NCI-H1694 (cell line): ENCODE measurements around the gene KCTD19.
A peak's percentile ranks its signal among the peaks of the same experiment; 100 is the strongest.
"Not testable (repeated sequence)": the region's sequence is repeated elsewhere in the genome, so short reads cannot be mapped to it uniquely, and the experiment has no call there.

Source experiments
- DNase-seq: peaks from one replicate; lab custom pipeline; 2025; lab: John Stamatoyannopoulos, UW

KCTD19 gene

DNA sequence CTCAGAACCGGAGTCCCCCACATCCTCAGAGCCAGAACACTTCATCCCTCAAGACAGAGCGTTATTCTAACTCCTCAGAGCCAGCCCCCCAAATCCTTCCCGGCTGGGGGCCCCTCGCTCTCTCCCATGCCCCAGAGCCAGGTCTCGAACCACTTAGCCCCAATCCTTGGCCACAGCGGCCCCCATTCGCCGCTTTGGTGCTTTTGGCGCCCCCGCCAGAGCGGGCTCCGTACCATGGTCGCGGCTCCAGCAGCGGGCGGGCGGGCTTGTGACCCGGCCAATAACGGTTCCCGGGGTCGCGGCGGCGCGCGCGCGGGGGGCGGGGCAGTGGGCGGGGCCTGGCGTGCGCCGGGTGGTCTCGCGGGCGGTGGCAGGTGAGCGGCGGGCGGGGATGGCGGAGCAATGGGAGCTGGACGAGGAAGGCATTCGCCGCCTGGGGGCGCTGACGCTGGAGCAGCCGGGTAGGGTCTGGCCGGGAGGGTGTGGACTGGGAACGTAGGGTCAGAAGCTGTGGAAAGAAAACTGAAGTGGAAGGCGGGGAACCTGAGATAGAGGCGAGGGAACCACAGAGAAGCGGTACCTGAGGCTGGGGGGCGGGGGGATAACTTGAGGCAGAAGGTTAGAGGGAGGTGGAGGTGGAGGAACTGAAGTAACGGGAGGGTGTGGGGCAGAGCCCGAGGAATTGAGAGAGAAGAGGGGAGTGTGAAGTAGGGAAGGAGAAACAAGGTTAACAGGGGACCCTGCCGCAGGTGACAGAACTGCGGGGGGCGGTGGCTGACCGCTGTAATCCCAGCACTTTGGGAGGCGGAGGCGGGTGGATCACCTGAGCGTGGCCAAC lies at the start of gene KCTD19, which contains the start of gene LRRC36:
Gene KCTD19, minus strand, starts transcription at position 270 of the 838 bp plus-strand sequence. Its CDS starts 34 bp downstream, at position 236.
Gene LRRC36, plus strand, starts transcription at position 344 of the 838 bp plus-strand sequence. Its CDS starts 48 bp downstream, at position 392.
- peak; percentile 57 for DNase-seq

DNA sequence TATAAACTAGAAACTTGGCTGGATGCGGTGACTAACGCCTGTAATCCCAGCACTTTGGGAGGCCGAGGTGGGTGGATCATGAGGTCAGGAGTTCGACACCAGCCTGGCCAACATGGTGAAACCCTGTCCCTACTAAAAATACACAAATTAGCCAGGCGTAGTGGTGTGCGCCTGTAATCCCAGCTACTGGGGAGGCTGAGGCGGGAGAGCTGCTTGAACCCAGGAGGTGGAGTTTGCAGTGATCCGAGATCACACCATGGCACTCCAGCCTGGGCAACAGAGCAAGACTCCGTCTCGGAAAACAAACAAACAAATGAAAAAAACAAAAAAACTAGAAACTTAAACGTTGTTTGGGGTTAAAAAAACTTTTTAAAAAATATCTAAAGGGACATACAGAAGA lies 49.5 kb upstream of the KCTD19 start:
- not testable (repeated sequence) for DNase-seq

DNA sequence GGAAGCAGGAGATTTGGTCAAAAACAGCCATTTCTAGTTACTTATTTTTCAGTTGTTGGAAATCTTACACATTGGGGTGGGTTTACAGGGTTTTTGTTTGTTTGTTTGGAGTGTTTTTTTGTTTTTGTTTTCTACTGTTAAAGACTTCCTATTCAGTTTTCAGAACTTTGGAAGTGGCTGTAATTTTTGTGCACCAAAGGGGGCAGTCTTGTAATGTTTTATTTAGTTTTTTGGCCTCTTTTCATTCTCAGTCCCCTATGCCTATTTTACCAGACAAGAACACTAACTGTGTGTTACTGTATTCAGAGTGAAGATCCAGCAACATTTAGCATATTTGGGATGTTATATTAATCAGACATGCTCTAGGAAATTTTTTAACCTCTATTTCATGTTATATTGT lies 46.1 kb upstream of the KCTD19 start:
- DNase-seq = peak; percentile 9

DNA sequence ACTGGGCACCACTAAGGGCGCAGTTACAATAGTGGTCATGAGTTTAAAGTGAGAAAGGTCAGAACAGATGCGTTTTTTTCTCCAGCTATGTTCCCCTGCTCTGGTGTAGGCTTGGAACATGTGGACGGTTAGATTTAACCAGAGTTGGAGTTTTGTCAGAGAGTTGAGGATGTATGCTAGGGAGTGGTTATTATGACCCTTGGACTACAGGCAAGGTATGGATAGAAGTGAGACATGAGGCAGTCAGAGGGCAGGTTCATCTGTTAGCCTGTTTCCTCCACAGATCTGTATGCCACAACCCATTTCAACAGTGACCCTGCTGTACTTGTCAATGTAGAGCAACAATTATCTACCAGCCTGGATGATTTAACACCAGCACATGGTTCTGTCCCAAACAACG lies 44.1 kb upstream of the KCTD19 start:
- DNase-seq = no peak

DNA sequence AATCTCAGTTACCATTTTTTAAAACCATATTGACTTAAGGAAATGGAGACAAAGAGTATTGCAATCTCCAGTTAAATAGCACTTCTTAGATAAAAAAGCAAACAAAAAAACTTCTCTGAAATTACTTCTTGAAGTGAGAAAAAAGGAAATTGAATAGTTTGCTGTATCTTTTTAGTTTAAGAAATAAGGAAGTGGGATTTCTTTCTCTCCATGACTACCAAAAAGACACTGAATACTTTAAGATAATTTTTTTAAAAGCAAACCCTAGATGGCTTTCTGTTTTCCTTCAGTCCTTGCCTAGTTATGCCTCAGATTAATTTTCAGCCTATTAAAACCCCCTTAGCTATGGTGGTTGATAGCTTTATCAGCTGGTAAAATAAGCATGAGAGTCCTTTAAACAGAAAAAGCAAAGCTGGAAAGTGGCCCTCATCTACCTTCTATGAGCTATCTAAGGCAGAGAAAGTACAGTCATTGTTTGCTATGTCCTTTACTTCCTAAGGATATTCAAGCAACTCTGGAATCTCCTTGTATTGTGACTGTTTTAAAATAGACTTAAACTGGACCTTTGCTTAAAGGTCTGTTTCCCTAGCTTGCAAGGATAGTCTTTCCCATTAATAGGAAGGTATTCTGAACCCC lies 38.2 kb upstream of the KCTD19 start:
- DNase-seq = no peak

DNA sequence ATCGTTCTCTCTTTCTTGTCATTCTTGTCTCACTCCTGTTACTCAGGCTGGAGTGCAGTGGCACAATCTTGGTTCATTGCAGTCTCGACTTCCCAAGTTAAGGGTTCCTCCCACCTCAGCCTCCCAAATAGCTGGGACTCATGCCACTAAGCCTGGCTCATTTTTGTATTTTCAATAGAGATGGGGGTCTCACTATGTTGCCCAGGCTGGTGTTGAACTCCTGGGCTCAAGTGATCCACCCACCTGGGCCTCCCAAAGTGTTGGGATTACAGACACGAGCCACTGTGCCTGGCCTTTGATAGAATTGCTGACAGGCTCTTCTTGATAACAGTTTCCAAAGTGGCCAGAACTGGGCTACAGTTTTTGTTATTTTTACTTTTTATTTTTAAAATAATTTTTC lies 34.5 kb upstream of the KCTD19 start:
- DNase-seq = no peak

DNA sequence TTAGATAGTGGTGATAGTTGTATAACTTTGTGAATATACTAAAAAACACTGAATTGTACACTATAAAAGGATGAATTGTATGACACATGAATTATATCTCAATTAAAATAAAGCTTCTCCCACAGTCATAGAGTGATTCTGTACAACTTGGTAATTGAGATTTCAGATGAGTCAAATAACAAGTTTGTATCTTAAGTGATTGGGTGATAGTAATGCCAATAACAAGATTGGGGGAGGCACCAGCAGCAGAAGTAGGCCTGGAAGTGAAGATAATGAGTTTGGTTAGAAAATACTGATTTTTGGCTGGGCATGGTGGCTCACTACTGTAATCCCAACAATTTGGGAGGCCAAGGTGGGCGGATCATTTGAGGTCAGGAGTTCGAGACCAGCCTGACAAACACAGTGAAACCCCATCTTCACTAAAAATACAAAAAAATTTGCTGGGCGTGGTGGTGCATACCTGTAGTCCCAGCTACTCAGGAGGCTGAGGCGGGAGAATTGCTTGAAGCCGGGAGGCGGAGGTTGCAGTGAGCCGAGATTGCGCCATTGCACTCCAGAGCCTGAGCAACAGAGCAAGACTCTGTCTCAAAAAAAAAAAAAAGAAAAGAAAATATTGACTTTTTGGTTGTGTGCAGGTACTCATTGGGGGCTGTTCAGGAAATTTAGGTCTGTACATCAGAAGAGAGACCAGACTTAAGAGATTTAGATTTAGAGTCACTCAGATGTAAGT lies 33.2 kb upstream of the KCTD19 start:
- DNase-seq = not testable (repeated sequence)

DNA sequence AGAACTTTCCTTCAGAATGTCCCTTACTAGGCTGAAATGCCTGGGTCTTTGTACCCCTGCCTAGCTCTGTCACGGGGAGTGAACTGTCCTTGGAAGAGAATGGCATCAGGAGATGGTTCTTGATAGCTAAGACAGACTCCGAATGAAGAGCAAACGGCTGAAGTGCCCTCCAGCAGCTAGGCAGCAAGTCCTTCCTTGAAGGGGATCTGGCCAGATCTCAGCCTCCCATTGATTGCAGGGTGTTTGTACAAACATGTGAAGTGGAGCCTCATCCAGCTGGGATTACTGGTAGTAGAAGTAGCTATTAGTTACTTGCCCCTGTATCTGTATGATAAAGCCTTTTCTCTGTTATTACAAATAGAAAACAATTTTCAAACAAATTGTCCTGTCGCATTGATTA lies 31.0 kb upstream of the KCTD19 start:
- DNase-seq = no peak

DNA sequence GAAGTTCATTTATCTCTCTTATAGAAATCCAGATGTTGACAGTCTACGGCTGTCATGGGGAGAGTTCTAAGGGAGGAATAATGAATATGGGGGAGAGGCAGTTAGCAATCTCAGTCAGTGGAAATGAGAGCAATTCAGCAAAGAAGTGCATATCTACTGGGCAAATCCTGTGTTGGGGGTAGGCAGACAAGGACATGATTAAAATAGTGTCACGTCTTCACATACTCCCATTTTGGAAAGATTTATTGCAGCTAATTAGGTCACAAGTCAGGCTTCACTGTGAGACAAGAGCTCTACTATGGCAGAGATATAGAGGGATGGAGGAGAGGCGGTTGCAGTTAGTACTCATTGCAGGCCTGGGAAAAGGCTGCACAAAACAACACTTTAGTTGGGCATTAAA lies 29.9 kb upstream of the KCTD19 start:
- no peak for DNase-seq

DNA sequence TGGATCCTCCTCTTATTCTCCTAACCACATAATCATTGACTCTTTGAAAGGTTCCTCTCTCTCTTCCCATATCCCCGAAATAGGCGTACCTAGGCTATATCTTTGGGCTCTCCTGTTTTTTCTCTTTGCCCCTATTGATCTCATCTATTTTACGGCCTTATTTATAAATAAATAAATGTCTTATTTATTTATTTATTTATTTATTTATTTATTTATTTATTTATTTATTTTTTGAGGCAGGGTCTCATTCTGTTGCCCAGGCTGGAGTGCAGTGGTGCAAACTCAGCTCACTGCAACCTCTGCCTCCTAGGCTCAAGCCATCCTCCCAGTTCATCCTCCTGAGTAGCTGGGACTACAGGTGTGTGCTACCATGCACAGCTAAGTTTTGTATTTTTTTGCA lies 25.9 kb upstream of the KCTD19 start:
- DNase-seq = not testable (repeated sequence)

DNA sequence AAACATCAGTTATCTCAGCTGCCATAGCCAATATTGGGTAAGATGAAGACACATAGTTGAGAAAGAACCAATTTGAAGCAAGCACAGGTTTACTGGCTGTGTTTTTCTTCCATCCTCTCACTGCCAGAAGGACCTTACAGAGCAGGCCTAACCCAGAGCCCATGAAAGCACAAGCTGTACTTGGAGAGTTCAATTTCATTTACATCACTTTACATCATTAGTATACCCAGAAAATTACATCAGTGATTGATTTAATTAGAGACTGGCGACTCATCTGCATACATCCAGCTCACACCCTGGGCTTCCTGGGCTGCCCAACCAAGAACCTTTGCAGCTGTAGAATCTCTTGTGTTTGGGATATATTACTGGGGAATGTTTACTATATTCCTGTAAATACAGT lies 23.8 kb upstream of the KCTD19 start:
- no peak for DNase-seq

DNA sequence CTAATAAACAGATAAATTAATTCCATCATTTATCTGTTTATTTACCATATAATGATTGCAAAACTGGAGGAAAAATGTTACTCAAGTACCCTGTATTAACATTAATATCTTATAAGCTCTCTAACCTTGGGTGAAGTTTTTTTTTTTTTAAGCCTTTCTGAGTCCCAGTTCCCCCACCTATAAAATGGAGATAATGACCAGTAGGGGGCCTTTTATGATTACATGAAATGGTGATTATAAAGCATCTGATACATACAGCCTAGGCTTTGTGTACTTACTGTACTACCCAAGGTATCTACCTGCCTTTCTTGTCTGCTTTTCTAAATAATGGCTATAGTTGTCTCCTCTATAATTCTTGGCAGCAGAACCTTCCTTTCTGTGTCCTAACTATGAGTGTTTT lies 22.6 kb upstream of the KCTD19 start:
- DNase-seq = peak; percentile 38

DNA sequence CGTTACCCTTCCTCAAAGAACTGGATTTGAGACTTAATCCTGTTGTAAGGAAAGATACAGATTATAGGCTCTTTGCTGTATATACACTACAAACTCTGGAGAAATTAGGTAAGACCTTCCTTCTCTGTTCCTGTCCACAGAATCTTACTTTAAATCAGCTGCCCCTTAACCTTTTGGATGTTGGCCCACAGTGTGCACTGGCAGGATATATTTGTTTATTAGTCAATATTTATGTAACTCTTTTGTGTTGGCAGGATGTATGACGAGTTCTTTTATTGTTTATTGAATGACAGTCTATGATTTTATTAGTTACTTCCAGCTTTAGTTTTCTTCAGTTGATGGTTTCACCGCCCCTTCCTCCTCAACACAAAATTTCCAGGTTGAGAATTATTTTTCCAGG lies 19.8 kb upstream of the KCTD19 start:
- DNase-seq = no peak

DNA sequence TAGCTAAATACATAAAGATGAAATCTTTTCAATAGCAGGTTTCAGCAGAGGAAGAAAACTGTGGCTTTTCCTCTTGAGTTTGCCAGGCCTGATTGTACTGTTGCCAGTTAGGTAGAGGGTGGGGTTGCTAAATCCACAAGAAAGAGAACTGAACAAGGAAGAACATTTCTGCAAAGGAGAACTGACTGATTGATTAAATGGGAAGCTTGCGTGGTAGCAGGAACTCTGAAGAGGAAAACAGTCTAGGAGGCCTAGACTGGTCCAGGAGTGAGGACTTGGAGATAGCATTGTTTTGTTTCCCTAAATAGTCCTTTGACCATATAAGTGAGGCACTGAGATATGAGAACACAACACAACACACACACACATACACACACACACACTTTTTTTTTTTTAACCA lies 18.9 kb upstream of the KCTD19 start:
- no peak for DNase-seq

DNA sequence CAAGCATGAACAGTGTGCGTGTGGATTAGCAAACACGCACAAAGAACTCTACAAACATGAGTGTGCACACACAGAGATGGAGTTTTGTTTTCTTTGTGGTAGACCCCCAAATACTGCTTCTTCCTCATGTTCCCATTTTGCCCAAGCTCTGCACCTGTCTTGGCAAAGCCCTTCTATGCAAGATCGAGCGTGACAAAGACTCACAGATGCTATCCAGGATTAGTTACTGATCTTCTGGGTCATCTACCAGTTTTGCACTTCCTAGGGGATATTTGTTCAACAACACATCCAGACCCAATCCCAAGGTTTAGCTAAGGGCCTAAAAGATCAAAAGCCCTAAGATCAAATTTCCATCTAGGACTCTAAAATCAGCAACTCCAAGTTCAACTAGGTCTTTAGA lies 16.1 kb upstream of the KCTD19 start:
- no peak for DNase-seq

DNA sequence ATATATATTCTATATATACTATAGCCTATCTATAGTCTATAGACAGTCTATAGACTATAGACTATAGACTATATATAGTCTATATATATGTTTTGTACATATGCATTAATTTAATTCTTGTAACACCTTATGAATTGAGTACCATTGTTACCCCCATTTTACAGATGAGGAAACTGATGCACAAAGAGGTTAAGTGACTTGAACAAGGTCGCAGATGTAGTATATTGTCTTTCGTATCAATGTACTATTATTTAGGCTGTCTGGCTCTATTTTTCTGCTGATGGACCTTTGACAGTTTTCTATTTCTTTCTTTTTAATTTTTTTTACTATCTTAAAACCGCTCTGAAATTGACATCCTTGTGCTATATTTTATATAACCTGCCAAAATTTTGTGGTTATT lies 14.7 kb upstream of the KCTD19 start:
- no peak for DNase-seq

DNA sequence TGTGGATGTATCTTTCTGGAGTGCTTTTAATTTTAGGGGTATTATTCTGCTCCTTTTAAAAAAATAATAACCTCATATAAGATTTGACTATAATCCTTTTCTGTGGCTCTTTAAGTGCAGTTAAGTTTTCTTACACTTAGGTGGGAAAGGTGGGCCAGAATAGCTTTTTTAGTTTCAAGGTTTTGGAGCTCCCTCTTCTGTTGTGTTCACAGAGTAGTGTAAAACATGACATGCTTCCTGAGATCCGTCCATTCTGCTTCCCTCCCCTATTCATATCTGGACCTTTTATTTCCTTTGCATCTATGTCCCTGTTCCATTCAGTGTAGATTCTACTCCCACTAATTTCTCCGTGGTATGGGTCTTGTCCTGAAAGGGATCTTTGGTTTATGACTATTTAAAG lies 12.9 kb upstream of the KCTD19 start:
- DNase-seq = no peak

DNA sequence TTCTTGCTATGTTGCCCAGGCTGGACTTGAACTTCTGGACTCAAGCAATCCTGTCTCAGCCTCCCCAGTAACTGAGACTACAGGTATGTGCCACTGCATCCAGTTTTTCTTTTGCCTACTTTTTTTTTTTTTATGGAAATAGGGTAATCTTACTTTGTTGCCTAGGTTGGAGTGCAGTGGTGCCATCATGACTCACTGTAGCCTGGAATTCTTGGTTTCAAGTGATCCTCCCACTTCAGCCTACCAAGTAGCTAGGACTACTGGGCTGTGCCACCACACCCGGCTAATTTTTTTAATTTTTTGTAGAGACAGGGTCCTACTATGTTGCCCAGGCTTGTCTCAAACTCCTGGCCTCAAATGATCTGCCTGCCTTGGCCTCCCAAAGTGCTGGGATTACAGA lies 10.1 kb upstream of the KCTD19 start:
- no peak for DNase-seq

DNA sequence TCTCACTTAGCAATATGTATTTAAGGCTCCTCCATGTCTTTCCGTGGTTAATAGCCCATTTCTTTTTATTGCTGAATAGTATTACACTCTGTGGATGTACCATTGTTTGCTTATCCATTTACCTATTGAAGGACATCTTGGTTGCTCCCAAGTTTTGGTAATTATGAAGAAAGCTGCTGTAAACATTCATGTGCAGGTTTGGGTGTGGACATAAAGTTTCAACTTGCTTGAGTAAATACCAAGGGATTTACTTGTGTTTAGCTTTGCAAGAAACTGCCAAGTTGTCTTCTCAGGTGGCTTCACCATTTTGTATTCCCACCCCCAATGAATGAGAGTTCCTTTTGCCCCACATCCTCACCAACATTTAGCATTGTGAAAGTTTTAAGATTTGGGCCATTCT lies 9.6 kb upstream of the KCTD19 start:
- no peak for DNase-seq

DNA sequence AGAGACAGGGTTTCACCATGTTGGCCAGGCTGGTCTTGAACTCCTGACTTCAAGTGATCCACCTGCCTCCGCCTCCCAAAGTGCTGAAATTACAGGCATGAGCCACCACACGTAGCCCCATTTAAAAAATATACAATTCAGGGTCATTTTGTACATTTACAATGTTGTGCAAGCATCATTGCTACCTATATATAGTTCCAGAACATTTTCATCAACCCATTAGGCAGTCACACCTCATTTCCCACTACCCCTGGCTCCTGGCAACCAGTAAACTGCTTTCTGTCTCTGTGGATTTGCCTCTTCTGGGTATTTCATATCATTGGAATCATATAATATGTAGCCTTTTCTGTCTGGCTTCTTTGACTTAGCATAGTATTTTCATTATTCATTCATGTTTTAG lies 6.8 kb upstream of the KCTD19 start:
- DNase-seq = no peak

DNA sequence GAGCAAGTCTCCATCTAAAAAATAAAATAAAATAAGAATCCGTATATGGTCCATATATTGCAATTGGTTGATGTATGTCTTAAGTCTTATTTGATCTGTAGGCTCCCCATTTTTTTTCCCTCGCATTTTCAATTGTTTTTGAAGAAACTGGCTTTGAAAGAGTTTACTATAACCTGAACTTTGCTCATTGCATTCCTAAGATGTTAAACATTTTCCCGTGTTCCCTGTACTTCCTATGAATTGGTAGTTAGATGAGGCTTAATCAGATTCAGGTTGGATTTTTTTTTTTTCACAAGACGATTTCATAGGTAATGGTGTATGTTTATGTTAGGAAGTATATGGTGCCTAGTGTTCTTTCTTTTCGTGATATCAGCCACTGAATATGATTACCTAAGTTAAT lies 3.4 kb upstream of the KCTD19 start:
- no peak for DNase-seq

DNA sequence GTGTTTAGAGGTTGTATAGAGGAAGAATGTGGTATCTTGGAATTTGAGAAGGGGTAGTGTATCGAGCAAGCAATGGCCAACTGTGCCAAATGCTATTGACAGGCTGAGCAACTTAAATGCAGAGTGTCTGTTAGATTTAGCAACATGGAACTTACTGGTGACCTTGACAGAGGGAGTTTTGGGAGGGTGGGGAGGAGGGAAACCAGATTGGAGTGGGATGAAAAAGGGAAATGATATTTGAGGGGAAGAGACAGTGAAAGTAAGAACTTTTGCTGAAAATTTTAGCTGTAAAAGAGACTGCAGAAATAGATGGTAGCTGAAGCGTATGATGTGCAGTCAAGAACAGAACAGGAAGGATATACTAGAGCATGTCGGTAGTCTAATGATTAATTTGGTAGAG lies 1.2 kb upstream of the KCTD19 start:
- no peak for DNase-seq

DNA sequence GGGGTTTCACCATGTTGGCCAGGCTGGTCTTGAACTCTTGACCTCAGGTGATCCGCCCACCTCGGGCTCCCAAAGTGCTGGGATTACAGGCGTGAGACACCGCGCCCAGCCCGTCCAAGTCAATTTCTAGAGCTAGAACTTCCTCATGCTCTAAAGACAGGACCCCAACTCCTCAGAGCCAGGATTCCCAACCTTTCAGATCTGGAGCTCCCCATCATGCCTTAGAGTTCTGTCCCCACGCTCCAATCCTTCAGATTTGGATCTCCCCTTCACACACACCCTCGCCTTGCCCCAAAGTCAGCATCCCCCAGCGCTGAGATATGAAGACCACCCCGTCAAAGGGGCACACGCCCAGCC lies 448 bp downstream of the KCTD19 start:
- no peak for DNase-seq
